Fibroblast of peridontal ligament (primary cell): Measurements from ENCODE around the gene C3orf85.
"Not testable (repeated sequence)": the region's sequence is repeated elsewhere in the genome, so short reads cannot be mapped to it uniquely, and the experiment has no call there.

Experiments
- DNase-seq: peaks from one replicate; pipeline ENCODE4 v3.0.0-alpha.2; 2010; ENCODE audit errors: extremely low read depth

C3orf85 gene, protein sequence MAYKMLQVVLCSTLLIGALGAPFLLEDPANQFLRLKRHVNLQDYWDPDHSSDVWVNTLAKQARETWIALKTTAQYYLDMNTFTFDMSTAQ

DNA sequence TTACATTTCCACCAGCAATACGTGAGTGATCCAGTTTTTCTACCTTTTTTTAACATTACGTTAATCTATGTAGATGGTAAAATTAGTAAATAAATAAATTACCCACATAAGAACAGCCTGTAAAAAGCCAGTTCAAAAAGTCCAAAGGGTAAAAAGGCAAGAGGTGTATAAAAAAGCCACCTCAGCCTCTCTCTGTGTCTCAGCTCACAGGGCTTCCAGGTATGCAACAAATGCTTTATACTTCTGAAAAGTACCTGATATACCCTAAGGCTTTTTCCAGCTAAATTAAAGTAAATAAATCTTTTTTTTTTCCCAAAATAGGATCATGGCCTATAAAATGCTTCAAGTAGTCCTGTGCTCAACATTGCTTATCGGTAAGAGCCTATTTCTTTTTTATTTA lies at the start of gene C3orf85:
Gene C3orf85 (plus strand): TSS at position 197 of the 400 bp plus-strand sequence. CDS start 129 bp downstream, at position 326.
- no peak for DNase-seq

DNA sequence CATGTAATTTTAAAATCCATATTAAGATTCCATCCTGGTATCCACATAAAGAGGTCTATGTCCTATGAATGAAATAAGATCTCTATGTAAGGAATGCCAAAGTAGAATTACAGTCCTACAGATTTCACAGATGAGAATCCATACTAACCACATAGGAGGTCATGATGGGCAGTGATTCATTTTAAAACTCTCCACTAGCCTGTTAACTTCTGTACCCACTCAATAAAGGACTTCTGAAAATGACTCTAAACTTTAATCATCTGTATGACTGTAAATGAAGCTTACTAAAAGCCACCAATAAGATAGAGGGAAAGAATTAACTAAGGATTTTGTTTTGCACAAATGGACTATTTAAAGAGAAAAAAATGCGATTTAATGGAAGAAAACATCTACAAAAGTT lies 47.3 kb upstream of the C3orf85 start:
- no peak for DNase-seq

DNA sequence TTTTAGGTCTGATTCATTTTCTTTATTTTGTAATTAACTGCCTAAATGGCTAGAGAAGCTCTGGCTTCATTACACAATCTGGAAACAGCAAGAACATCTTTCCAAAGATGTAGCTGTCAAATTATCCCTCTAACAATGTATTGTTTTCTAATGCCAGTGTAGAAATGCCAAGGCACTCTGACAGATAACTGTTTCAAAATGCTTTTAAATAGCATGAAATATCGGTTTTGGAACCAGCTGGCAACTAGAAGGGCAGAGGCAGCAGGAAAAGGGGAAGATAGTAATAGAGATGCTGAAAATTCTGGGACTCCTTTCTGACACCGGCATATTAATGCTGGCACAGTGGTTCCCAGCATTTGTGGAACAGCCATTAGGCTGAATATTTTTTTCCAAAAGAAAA lies 44.7 kb upstream of the C3orf85 start:
- no peak for DNase-seq

DNA sequence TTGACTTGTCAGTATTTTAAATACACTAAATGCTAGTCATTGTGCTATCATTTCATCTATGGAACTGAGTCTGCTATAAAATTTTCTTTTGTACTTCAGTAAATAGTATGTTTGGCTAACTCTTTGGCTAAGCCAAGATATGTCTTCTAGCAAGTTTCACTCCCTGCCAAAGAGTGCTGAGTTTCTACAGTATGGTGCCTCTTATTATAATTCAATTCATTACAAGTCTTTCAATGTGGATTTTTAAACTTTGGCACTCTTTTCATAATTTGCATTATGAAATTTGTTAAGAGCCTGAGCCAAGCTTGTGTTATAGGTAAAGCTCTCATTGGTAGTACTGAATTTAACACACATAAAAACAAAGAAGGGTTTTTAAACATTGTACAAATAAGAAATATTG lies 43.0 kb upstream of the C3orf85 start:
- no peak for DNase-seq

DNA sequence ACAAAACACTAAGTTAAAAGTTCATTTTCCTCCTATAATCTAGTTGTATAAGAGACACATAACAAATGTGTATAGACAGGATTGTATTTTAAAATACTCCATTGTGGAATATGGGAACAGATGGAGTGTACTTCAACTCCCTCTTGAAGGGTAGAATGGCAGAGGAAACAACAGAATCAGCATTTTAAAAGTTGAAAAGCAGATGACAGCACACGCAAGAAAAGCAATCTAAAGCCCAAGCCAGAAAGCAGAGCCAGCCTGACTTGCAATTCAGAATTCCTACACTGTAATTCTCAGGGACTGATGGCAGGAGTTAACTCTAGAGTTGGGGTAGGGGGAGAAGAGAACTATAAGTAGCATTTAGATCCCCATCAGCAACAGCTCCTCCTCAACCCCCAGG lies 41.4 kb upstream of the C3orf85 start:
- DNase-seq: no peak

DNA sequence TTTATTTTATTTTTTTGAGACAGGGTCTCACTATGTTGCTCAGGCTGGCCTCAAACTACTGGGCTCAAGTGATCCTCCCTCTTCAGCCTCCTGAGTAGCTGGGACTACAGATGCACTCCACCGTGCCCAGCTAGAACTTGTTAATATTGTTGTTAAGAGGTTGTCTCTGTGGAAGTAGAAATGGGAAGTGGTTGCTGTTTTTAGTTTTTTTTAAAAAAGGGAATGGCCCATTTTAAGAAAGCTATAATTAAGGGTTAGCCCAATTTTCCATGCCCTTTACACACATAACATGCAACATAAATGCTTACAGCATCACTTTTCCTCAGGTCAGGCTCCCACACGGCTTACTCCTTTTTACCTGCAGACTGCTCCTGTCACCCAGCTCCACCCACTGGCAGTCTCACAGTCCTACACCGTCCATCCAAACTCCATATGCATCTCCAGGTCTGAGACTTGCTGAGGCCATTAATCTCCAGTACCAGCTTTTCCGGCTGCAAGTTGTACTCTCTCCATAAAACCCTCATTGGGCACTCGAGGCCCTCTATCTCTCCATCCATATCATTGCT lies 38.4 kb upstream of the C3orf85 start:
- DNase-seq: no peak

DNA sequence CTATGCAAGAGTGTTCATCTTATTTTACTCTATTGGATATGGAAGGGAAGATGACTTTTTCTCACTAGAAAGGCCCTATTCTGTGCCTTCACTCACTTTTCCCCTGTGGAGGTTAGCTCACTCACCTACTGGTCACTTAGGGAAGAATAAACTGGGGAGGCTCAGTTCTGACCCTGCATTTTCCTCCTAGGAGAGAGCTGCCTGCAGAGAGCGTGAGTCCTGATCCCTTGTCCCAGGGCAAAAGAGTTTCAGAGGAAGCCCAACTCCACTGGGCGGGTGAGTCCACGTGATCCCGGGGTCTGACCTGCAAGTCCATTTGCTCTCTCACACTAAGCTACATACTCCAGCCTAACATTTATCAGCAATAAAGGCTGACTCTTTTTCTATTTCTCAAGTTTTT lies 26.9 kb upstream of the C3orf85 start:
- no peak for DNase-seq

DNA sequence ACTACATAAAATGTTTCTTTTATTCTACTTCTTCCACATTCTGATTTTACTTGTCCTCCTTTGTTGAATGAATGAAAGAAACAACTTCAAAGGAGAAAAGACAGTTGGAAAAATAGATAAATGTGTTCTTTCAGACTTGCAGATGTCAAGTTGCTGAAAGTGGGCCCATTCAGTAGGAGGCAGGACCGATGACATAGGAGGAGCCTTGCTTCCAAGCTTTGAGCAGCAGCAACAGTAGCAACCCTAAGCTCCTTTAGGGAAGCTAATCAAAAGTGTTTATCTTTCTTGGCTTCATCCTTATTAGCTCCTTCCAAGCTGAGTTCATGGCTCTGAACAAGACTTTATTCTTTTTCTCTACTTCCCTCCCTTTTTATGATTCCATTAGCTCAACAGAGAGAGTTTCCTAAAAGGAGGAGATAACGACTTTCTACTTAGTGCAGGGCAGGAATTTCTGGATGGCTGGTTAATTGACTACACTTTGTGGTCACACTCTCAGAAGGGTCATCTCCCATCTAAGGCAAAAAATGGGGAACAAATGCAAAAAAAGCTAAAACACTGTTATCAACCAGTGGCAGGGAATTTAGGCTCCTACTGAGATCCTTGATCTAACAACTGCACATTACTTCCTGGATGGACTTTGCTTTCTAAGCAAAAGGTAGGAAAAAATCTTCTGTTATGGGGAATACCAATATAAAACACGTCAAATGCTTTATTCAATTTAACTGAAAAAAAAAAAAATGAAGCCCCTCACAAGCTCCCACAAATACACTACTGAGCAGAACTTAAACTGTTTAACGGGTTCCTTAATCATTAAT lies 23.4 kb upstream of the C3orf85 start:
- no peak for DNase-seq

DNA sequence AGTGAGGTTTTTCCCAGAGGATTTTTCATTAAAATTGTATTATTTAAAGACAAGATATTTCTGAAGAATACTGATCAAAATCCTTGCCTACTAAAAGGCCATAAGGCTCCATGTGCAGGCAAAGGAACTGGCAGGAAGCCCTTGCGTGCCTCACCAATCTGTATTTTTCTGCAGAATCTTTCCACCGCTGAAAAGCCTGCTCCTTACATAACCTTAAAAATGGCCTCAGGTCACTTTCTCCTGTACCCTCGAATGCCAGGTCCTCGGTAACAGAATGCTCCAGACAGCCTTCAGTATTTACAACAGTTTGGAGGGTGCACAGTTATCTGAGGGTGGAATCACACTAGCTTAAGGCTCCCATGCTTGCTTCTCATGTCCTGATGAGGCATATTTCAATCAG lies 21.8 kb upstream of the C3orf85 start:
- no peak for DNase-seq

DNA sequence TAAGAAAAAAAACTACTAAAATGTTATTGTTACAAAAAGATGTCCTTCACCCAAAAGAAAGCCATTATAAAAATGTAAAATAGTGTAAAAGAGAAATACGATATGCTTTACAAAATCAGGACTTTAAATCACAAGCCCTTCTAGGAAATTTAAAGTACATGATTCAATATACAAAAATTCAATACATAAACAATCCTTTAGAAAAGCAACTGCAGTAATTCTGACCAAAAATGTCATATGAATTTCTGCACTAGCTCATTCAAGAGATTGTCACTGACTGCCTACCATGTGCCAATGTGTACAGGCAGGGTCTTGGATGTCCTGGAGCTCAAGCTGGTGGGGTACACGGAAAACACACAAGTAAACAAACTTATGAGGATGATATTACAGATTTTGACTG lies 21.1 kb upstream of the C3orf85 start:
- peak; percentile 49 for DNase-seq

DNA sequence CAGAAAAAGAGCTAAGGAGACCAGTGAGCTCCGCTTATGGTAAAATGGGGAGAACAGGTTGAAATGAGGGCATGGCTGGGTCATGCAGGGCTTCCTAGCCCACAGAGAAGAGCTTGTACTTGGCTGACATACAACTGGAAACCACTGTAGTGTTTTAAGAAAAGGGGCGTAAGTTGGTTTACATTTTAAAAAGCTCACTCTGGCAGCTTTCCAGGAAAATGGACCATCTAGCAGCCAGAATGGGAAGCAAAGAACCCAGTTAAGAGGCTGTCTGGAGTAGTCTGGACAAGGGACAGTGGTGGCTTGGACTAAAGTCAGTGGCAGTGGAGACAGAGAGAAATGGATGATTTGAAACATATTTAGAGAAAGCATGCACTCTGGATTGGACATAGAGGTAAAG lies 20.5 kb upstream of the C3orf85 start:
- peak; percentile 25 for DNase-seq

DNA sequence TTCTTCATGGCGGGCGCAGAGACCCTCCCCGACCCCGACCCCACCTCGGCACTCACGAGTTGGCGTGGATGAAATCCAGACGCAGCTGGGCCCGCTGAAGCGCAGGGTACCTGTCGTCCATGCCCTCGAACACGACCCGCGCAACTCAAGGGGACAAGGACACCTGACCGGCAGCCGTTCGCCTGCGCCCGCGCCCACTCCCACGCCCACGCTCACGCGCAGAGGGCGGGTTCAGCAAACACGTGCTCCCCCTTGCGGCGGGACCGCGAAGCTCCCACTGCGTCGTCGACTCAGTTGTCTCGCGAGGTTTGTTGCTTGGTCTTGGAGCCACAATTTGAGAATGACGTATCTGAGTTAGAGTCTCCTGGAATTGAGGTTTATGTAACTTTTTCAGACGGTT lies 18.6 kb upstream of the C3orf85 start, which contains the start of gene MORC1:
Gene MORC1 (minus strand): TSS at position 196 of the 400 bp plus-strand sequence. CDS start 75 bp downstream, at position 121.
- no peak for DNase-seq

DNA sequence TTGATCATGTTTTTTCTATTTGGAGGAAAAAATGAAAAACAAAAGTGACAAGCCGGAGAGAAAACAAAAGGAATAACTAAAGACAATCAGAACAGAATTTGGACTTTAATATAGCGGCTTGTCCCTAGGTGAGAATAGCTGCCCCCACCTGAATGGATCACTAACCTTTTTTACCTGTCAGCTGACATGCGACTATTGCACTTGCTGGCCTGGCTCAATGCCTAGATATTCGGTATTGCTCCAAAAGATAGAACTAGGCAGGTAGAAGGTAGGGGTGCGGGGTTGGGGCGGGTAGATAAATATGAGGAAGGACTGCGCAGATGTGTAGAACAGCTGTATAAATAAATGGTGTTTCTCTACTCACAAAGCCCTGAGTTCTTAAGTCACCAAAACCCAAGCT lies 17.9 kb upstream of the C3orf85 start:
- no peak for DNase-seq

DNA sequence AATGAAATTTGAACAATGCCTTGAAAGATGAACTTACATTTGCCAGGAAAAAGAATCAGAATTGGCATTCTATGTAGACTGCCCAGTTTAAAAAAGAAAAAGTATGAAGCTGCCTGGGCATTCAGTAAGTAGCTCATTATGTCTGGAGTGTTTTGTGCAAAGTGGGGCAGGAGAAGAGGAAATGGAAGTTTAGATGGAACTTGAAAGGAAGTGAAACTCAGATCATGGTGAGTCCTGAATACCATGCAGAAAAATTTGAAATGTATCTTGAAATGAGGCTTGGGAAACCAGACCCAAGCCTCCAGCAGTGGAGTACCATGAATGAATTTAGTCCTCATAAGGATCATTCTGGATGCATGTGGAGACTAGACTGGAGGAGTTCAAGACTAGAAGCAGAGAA lies 13.8 kb upstream of the C3orf85 start:
- no peak for DNase-seq

DNA sequence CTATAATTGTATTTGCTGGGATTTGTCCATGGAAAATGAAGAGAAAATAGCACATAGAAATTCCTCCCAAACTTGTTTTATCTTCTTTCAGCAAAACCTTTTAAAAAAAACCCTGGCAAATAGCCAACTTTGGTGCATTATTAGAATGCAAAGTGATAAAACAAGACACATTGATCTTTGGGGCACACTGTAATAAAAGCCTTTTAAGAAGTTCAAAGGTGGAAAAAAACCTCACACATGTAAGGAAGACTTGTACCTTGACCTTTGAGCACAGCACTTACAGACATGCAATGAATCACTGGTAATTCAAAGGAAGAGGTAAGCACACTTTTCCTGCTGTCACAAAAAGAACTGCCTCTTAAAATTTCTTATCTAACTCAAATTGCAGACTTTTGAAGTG lies 10.6 kb upstream of the C3orf85 start:
- DNase-seq: no peak

DNA sequence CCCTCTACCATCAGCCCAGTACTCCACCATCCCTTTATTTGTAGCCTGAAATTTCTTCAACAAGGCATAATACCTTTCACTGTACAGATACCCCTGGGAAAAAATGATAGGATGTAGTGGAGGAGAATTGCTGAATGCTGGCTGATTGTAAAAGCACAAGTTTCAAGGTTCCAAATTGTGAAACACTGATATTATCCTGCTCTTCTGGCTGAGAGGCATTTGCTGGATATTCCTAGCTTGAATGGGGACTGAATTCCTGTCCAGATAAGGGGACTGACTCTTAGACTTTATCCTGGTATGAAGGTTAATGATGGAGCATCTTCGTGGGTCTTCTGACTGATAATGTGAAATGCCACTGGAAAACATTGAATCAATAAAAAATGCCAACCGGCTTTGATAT lies 9.0 kb upstream of the C3orf85 start:
- DNase-seq: no peak

DNA sequence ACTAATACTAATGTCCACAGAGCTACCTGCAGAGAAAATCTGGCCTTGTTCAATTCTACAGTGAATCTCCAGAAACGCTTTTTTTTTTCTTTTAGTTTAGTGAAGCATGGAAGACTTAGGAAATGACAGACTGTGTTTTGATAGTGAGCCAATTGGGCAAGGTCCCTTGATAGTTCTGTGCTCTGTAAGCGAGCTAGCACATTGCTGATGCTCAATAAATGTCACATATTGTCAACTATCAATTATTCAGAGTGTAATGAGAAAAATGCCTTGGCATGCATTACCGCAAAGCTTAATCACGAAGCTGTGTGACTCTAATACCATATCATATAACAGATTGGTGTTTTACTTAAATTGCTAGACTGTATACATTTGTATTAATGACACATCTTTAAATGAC lies 5.2 kb upstream of the C3orf85 start:
- no peak for DNase-seq

DNA sequence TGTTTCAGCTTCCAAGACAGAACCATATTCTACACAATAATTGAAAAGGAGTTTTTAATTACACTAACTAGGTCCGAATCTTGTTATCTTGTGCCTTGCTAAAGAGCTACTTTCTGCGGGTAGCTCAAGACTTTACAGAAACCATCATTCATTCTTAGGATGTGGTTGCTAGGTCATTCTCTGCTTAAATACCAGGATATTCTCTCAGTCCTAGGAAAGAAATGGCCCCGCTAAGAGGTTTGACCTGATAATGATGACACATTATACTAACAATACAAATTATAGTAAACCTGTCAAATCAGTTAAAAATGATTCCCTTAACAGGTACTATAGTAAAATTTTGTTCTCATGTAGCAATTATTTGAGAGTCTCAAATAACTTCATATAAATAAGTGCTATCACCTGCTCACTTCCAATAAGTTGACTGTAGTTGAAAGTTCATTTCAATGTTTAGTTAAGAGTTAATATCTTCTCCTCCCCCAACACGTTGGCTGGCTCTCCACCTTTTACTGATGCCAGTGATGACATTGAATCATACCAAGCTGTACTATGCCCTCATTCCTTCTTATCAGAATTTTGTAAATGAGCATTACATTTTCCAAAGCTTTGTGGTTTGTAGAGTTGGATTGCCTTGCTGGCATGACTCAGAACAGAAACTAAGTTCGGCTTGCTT lies 3.6 kb upstream of the C3orf85 start:
- DNase-seq: peak; percentile 21

DNA sequence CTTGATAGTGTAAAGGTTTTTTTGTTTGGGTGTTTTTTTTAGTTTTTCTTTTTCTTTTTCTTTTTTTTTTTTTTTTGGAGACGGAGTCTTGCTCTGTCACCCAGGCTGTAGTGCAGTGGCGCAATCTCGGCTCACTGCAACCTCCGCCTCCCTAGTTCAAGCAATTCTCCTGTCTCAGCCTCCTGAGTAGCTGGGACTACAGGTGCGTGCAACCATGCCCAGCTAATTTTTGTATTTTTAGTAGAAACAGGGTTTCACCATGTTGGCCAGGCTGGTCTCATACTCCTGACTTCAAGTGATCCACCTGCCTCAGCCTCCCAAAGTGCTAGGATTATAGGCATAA lies 3.1 kb upstream of the C3orf85 start:
- DNase-seq: not testable (repeated sequence)

DNA sequence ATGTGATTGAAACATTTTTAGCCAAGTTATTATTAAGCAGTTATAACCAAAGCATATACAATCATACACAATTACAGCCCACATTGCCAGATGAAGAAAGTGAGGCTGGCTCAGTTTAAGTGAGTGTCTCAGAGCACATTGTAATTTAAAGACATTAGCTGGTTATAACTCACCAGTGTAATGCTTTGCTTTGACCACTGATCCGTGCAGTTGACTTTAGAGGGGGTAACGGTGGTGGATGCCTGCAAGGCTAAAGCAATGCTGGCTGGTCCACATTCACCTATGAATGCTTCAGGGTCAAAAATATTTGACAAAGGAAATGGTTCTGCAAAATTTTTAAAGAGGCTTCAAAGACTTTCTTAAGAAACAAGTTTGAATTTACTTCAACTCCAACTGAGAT lies 1.2 kb downstream of the C3orf85 start:
- no peak for DNase-seq

DNA sequence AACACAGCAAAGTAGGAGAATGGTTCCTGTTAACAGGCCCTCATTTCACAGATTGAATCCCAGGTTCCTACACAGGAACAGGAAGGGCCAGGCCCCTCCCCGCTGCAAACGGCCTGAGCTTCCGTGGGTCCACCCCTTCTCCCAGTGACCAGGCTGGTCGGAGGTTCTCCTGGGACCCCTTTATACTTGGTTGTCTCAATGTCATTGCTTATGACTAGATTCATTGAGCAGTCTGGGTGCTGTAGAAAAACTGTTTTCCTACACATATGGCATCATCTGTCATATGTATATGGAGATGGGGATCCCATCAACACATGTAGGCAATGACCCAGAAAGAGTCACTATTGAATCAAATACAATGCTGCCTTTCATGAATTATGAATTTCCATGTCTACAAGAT lies 3.8 kb downstream of the C3orf85 start:
- DNase-seq: no peak

DNA sequence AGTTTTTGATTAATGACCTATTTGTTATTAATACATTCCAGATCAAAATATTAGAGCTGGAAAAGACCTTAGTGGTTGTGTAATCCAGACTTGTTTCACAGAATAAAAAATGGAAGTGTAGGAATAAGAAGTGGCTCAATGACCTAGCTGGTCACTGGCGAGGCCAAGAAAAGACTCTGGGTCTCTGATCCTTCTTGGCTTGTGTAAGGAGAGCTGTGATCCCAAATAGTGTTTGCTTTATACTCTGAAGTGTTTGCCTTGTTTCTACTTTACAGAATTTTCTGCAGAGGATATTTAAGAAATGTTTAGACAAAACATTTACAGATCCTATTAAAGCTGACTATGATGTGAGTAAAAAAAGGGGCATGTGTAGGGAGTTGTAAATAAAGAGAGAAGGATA lies 7.1 kb downstream of the C3orf85 start:
- no peak for DNase-seq

DNA sequence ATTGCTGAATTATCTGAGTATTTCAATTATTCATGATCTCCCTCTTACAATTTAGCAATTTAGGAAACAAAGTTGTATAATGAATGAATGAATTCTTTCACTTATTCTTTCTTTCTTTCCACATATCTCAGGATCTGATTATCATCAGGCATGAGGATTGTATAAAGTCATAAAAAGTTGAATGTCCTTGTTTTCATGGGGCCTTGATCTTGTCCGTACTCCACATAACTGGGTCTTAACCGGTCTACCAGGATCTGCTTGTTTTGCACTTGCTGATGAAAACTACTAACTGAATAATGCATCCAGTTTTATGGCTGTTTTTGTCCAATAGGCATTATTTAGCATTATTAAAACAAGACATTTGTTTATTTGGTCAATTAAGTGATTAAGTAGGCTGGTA lies 12.6 kb downstream of the C3orf85 start:
- no peak for DNase-seq
